ENCODE results near the gene ELOVL1.

The ELOVL1 gene

DNA sequence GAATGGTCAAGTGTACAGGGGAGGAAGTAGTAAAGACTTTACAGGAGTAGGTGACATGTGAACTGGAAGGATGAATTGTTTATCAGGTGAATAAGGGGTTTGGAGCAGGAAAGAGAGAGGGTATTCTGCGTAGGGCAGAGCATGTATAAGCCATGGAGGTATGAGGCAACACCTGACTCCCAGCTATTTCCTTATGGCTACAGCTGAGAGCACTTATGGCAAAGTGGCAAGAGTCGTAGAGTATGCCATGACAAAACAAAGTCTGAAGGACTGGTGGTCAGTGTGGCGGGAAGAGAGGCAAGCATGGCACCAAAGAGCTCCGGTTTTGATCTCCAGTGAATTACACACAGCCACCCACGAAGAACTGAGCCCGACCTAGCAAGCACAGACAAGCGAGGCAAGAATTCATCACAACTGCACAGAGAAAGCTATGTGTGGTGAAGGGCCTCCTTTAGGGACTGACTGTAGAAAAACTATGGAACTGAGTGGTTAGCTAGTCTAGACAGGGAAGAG lies 9.0 kb upstream of the ELOVL1 start:
- TF ChIP-seq CTCF (IDR thresholded peaks at IDR 0.05): no peak

DNA sequence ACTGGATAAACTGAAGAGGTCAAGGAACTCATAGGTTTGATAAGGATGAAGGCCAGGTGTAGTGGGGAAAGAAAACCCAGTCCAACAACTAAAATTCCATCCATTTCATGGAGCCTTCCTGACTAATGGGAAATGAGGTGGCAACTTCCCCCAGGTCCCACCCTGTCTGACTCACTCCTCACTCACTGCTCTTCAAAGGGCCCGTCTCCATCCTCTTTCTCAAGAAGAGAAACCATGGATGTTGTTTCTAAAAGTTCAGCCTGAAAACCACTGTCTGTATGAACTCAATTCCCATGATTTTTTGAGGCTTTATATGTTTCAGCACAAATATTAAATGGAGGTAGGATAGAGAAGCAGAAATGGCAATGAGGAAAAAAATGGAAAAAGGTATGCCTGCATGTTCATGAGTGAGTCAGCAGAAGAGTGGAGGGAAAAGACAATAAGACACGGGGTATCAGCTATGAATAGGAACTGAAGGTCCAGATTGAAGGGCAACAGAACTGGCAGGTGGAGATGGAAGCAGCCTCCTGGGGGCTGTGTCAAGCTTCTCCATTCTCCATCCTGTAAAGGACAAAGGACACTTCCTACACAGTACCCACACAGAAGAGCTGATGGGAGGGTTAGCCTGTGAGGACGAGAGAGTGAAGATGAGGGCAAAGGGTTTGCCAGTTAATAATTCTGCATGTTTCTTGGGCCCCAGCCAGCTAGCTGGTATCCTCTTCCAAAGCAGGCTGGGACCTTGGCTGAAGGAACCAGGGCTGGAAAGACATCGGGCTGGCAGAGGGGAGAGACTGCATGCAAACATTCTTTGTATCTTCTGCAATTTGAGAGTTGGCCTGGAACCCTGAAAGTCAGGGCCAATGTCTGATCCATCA lies 5.5 kb upstream of the ELOVL1 start:
- TF ChIP-seq CTCF (IDR thresholded peaks at IDR 0.05): no peak

- no peak for TF ChIP-seq CTCF (IDR thresholded peaks at IDR 0.05)
These were observed 4.4 kb upstream of the ELOVL1 start for GRCh38 chr1:43372172-43372571.

GRCh38 chr1:43370564-43370963 lies 2.8 kb upstream of the ELOVL1 start:
- TF ChIP-seq CTCF (IDR thresholded peaks at IDR 0.05): no peak

GRCh38 chr1:43368646-43369020 lies 822 bp upstream of the ELOVL1 start:
- no peak for TF ChIP-seq CTCF (IDR thresholded peaks at IDR 0.05)

DNA sequence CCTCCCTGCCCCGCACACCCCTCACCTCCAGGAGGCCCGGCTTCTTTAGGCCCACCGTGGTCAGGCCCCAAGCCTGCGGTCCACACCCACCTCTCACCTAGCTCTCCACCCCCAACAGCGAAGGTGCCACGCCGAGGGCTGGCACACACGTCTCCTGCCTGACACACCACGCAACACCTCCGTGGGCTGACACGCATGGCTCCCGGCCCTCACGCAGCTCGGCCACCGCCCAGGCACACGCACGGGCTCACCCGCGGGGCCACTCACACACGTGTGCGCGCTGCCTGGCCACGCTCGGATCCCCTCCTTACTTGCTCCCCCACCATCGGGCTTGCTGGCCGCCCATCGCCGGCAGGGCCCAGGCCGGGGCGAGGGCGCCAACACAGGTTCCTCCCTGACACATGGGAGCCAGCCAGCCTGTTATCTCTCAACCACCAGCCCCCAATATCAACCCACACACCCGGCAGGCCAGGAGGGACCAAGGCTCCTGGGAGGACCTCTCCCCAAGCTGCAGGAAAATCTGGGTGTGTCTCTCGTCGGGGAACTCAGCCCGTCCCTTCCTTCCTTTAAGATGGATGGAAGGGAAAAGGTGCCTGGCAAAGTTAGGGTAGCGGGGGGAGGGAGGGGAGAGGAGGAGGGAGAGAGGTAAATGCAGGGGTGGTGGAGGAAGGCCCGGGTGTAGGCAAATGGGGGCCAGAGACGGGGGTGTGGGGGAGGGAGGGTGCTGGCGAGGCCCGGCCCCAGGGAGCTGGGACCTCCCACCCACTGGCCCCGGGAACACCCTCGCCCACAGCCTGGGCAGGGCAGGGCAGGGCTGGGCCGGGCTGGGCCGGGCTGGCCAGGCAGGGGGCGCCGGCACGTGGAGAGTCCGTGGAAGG lies 546 bp downstream of the ELOVL1 start:
- TF ChIP-seq CTCF (IDR thresholded peaks at IDR 0.05): no peak

- no peak for TF ChIP-seq CTCF (IDR thresholded peaks at IDR 0.05)
These were observed 1.2 kb downstream of the ELOVL1 start for GRCh38 chr1:43366601-43367025.
